ENCODE measurements around the gene SLC6A6. TPM values are rescaled to one million over a fixed set of nuclear protein-coding genes. Genes with fewer than 3 reads are reported as not detected.

SLC6A6 gene
- total and polyA plus RNA-seq, 11 donors = 9.1 to 121 (median 34.9) TPM

- peaks cover 0 to 2% (median 0%) of the 10 kb centered on the region in 9 donors for H3K27me3 ChIP-seq
- H3K27ac ChIP-seq = peak overlapping the region in 2 of 12 donors; percentile 13 to 79
- DNase-seq = peak in 1 of 5 donors; percentile 62
- H3K36me3 ChIP-seq = peaks cover 0 to 42% (median 7%) of the 10 kb centered on the region in 9 donors
- TF ChIP-seq POLR2A (IDR thresholded peaks at IDR 0.05) = no peak
- no peak for TF ChIP-seq CTCF (IDR thresholded peaks at IDR 0.05)
- 80 to 88% (median 87%) methylated on average over 5 to 6 of the region's 6 CpGs for WGBS, 4 donors
- H3K4me3 ChIP-seq = no peak overlapping the region
- intact Hi-C loops (cut with DNase I) = no loop called here
- no peaks in the 10 kb centered on the region for H3K9me3 ChIP-seq
- H3K4me1 ChIP-seq = peaks cover 0 to 75% (median 9%) of the 10 kb centered on the region in 12 donors
- peak in 3 of 4 donors; percentile 64 to 70 (median 65) for ATAC-seq
Measured at GRCh38 chr3:14410503-14411165, 8.2 kb downstream of the SLC6A6 start.

GRCh38 chr3:14411166-14411526, 8.7 kb downstream of the SLC6A6 start:
- H3K4me3 ChIP-seq = no peak overlapping the region
- peaks cover 0 to 70% (median 9%) of the 10 kb centered on the region in 12 donors for H3K4me1 ChIP-seq
- H3K27me3 ChIP-seq = peaks cover 0 to 2% (median 0%) of the 10 kb centered on the region in 9 donors
- intact Hi-C loops (cut with DNase I) = no loop called here
- peaks cover 0 to 45% (median 8%) of the 10 kb centered on the region in 9 donors for H3K36me3 ChIP-seq
- 86 to 95% (median 90%) methylated on average over 9 of the region's 9 CpGs for WGBS, 4 donors
- peak overlapping the region in 2 of 12 donors; percentile 13 to 79 for H3K27ac ChIP-seq
- DNase-seq (no peak), ATAC-seq (peak in 1 of 4 donors; percentile 1)
- TF ChIP-seq POLR2A (IDR thresholded peaks at IDR 0.05) = no peak
- no peak for TF ChIP-seq CTCF (IDR thresholded peaks at IDR 0.05)
- no peaks in the 10 kb centered on the region for H3K9me3 ChIP-seq

GRCh38 chr3:14411988-14412387, 9.6 kb downstream of the SLC6A6 start:
- Histone ChIP-seq H3K27ac (no peak overlapping the region), H3K27me3 (no peaks in the 10 kb centered on the region), H3K36me3 (peaks cover 0 to 50% (median 17%) of the 10 kb centered on the region in 9 donors), H3K4me1 (peaks cover 0 to 66% (median 9%) of the 10 kb centered on the region in 12 donors), H3K4me3 (no peak overlapping the region), H3K9me3 (no peaks in the 10 kb centered on the region)
- 88 to 91% (median 89%) methylated on average over 7 of the region's 7 CpGs for WGBS, 4 donors
- no peak for DNase-seq
- intact Hi-C loops (cut with DNase I) = no loop called here
- no peak for ATAC-seq
- no peak for TF ChIP-seq CTCF (IDR thresholded peaks at IDR 0.05)
- no peak for TF ChIP-seq POLR2A (IDR thresholded peaks at IDR 0.05)

- intact Hi-C loops (cut with DNase I) = no loop called here
- H3K36me3 ChIP-seq = peaks cover 0 to 51% (median 20%) of the 10 kb centered on the region in 9 donors
- no peaks in the 10 kb centered on the region for H3K27me3 ChIP-seq
- ATAC-seq = peak in 2 of 4 donors; percentile 4 to 20
- peaks cover 0 to 69% (median 9%) of the 10 kb centered on the region in 12 donors for H3K4me1 ChIP-seq
- no peak for DNase-seq
- no peak overlapping the region for H3K4me3 ChIP-seq
- H3K27ac ChIP-seq = peak overlapping the region in 3 of 12 donors; percentile 7 to 42 (median 24)
- 60 to 75% (median 68%) methylated on average over 12 to 13 of the region's 13 CpGs for WGBS, 4 donors
- TF ChIP-seq POLR2A (IDR thresholded peaks at IDR 0.05) (no peak), CTCF (IDR thresholded peaks at IDR 0.05) (no peak)
- H3K9me3 ChIP-seq = no peaks in the 10 kb centered on the region
Measured at GRCh38 chr3:14412831-14413380, 10.5 kb downstream of the SLC6A6 start.
